IMR-90 (cell line): ENCODE measurements around the gene TMCC3. TPM values are rescaled to one million over a fixed set of nuclear protein-coding genes. Genes with fewer than 3 reads are reported as not detected.

Experiments used
- ATAC-seq: fragments of 200-7000 bp; cut with Tn5 transposase; 2 replicates; pipeline ENCODE4 v1.9.1; 2020; ENCODE audit warnings: low read depth, mild to moderate bottlenecking, moderate library complexity
- BruUV-seq: library from RNA; stranded (reverse); fragments of 400-500 nt; replicated peaks from 2 replicates; lab custom pipeline; 2021; lab: Mats Ljungman, UMichigan
- CTCF ChIA-PET: fragments of 300-600 bp; formaldehyde crosslinking; extraction: SDS; loops from one replicate; lab custom pipeline; 2021; ENCODE audit warnings: antibody characterized with exemption; lab: Yijun Ruan, JAX
- POLR2A ChIA-PET: fragments of 300-600 bp; sonication (Branson Sonifier 250); formaldehyde crosslinking; loops from one replicate; lab custom pipeline; 2022; ENCODE audit warnings: antibody characterized with exemption; ENCODE audit not compliant: unreplicated experiment; lab: Charles Lee
- DNase-seq: peaks from one replicate; pipeline ENCODE4 v3.0.0; 2013
- H2AFZ ChIP-seq: replicated peaks from 2 replicates; pipeline ENCODE3; 2013; ENCODE audit warnings: low read length, mild to moderate bottlenecking; ENCODE audit not compliant: poor library complexity
- H2AK5ac ChIP-seq: 2 replicates; pipeline ENCODE4 v1.6.1; 2013; ENCODE audit warnings: low read depth, low read length, inconsistent platforms
- H2AK9ac ChIP-seq: replicated peaks from 2 replicates; pipeline ENCODE3; 2013; ENCODE audit warnings: mild to moderate bottlenecking, low read depth, low read length, moderate library complexity; ENCODE audit not compliant: poor library complexity
- H2BK120ac ChIP-seq: 2 replicates; pipeline ENCODE4 v1.6.1; 2013; ENCODE audit warnings: low read depth, low read length, inconsistent platforms
- H2BK15ac ChIP-seq: 3 replicates; pipeline ENCODE4 v1.6.1; 2013; ENCODE audit warnings: low read depth, low read length, inconsistent platforms
- H2BK20ac ChIP-seq: 2 replicates; pipeline ENCODE4 v1.6.1; 2013; ENCODE audit warnings: low read depth, mild to moderate bottlenecking, inconsistent platforms, low read length, moderate library complexity
- H2BK5ac ChIP-seq: 2 replicates; pipeline ENCODE4 v1.6.1; 2013; ENCODE audit warnings: mild to moderate bottlenecking, low read depth, low read length, inconsistent platforms; ENCODE audit not compliant: poor library complexity, severe bottlenecking
- H3K14ac ChIP-seq: replicated peaks from 2 replicates; pipeline ENCODE4 v1.6.1; 2013; ENCODE audit warnings: low read depth, low read length, inconsistent platforms
- H3K18ac ChIP-seq: 2 replicates; pipeline ENCODE4 v1.6.1; 2013; ENCODE audit warnings: low read depth, low read length, control low read depth
- H3K23ac ChIP-seq: 2 replicates; pipeline ENCODE4 v1.6.1; 2013; ENCODE audit warnings: low read depth, low read length, inconsistent platforms
- H3K27ac ChIP-seq: 2 replicates; pipeline ENCODE4 v1.5.1; 2013; ENCODE audit warnings: mild to moderate bottlenecking, control low read depth, low read length; ENCODE audit not compliant: insufficient read depth
- H3K27me3 ChIP-seq: 2 replicates; pipeline ENCODE4 v1.6.1; 2013; ENCODE audit warnings: low read length; ENCODE audit not compliant: control insufficient read depth, insufficient read depth
- H3K36me3 ChIP-seq: 2 replicates; pipeline ENCODE4 v1.6.1; 2013; ENCODE audit warnings: low read length, mixed read lengths; ENCODE audit not compliant: control insufficient read depth, insufficient read depth
- H3K4ac ChIP-seq: 2 replicates; pipeline ENCODE4 v1.6.1; 2013; ENCODE audit warnings: low read depth, low read length, inconsistent platforms
- H3K4me1 ChIP-seq: 2 replicates; pipeline ENCODE4 v1.6.1; 2013; ENCODE audit warnings: low read length, mixed read lengths; ENCODE audit not compliant: control insufficient read depth, insufficient read depth
- H3K4me2 ChIP-seq: 2 replicates; pipeline ENCODE4 v1.6.1; 2013; ENCODE audit warnings: low read depth, mild to moderate bottlenecking, control low read depth, low read length, moderate library complexity
- H3K4me3 ChIP-seq: 2 replicates; pipeline ENCODE4 v1.5.1; 2013; ENCODE audit warnings: low read depth, mild to moderate bottlenecking, control low read depth, low read length, moderate library complexity; ENCODE audit not compliant: insufficient read depth
- H3K56ac ChIP-seq: 2 replicates; pipeline ENCODE4 v1.6.1; 2013; ENCODE audit warnings: low read length, inconsistent platforms; ENCODE audit not compliant: insufficient read depth; ENCODE audit errors: extremely low read depth
- H3K79me1 ChIP-seq, 2 experiments: 2 replicates each; pipeline ENCODE4 v1.6.1; 2013; ENCODE audit warnings: low read length in 2 of 2, inconsistent platforms in 1 of 2, low read depth in 1 of 2
- H3K9ac ChIP-seq: 2 replicates; pipeline ENCODE4 v1.6.1; 2013; ENCODE audit warnings: low read depth, low read length, control low read depth
- H3K9me1 ChIP-seq: 2 replicates; pipeline ENCODE4 v1.6.1; 2013; ENCODE audit warnings: low read length, inconsistent platforms; ENCODE audit not compliant: insufficient read depth
- H3K9me3 ChIP-seq: 2 replicates; pipeline ENCODE4 v1.6.1; 2013; ENCODE audit warnings: low read length; ENCODE audit not compliant: control insufficient read depth, insufficient read depth
- H4K20me1 ChIP-seq: 2 replicates; pipeline ENCODE4 v1.6.1; 2013; ENCODE audit warnings: low read length, inconsistent platforms; ENCODE audit not compliant: insufficient read depth
- H4K5ac ChIP-seq: 2 replicates; pipeline ENCODE4 v1.6.1; 2013; ENCODE audit warnings: mild to moderate bottlenecking, low read depth, low read length, control low read depth
- H4K8ac ChIP-seq, 2 experiments: 2 replicates each; pipeline ENCODE4 v1.6.1; 2013; ENCODE audit warnings: low read depth in 2 of 2, low read length in 2 of 2, control low read depth in 1 of 2, inconsistent platforms in 1 of 2
- H4K91ac ChIP-seq: 2 replicates; pipeline ENCODE4 v1.6.1; 2013; ENCODE audit warnings: low read depth, low read length, inconsistent platforms; ENCODE audit not compliant: insufficient read depth
- BHLHE40 ChIP-seq: fragments of 150-350 bp; IDR thresholded peaks from 2 replicates; pipeline ENCODE4 v1.6.1; 2016; ENCODE audit warnings: mild to moderate bottlenecking, low read depth, low read length
- CHD1 ChIP-seq: IDR thresholded peaks from 2 replicates; pipeline ENCODE4 v1.6.1; 2012; ENCODE audit warnings: low read depth, low read length, improper control_type of control experiment
- CTCF ChIP-seq: conservative IDR thresholded peaks from 2 replicates; pipeline ENCODE4 v1.5.1; 2012; ENCODE audit warnings: mild to moderate bottlenecking, low read depth, low read length, improper control_type of control experiment
- ELK1 ChIP-seq: fragments of 150-350 bp; IDR thresholded peaks from 2 replicates; pipeline ENCODE4 v1.6.1; 2016; ENCODE audit warnings: low read depth, mild to moderate bottlenecking, low read length, moderate library complexity, borderline replicate concordance
- FOS ChIP-seq: fragments of 150-350 bp; IDR thresholded peaks from 2 replicates; pipeline ENCODE4 v1.6.1; 2016; ENCODE audit warnings: low read depth, low read length
- MAFK ChIP-seq: IDR thresholded peaks from 2 replicates; pipeline ENCODE4 v1.6.1; 2012; ENCODE audit warnings: low read depth, low read length, improper control_type of control experiment
- NFE2L2 ChIP-seq: fragments of 150-350 bp; IDR thresholded peaks from 2 replicates; pipeline ENCODE4 v1.6.1; 2016; ENCODE audit warnings: low read depth, mild to moderate bottlenecking, low read length
- RAD21 ChIP-seq: IDR thresholded peaks from 2 replicates; pipeline ENCODE4 v1.6.1; 2012; ENCODE audit warnings: low read length, improper control_type of control experiment
- RCOR1 ChIP-seq: IDR thresholded peaks from 2 replicates; pipeline ENCODE4 v1.6.1; 2012; ENCODE audit warnings: mild to moderate bottlenecking, low read length, improper control_type of control experiment; ENCODE audit not compliant: insufficient replicate concordance
- RFX5 ChIP-seq: IDR thresholded peaks from 2 replicates; pipeline ENCODE4 v1.8.0; 2012; ENCODE audit warnings: low read depth, mild to moderate bottlenecking, low read length, moderate library complexity
- WGBS, 2 experiments: methylation state at CpG; one replicate each; pipeline versions ENCODE4 v1.1.5 to v1.1.7; 2013; ENCODE audit warnings: missing lambda C conversion rate in 2 of 2; ENCODE audit not compliant: insufficient read length in 1 of 2; ENCODE audit errors: extremely low coverage in 2 of 2; 5-methylcytosine and 5-hydroxymethylcytosine counted together
- dilution Hi-C: fragments of 300-500 bp; cut with HindIII; formaldehyde crosslinking; loops from one replicate; pipeline ENCODE4 v1.14.3; 2018; ENCODE audit warnings: low sequenced_read_pairs; ENCODE audit not compliant: unreplicated experiment
- in situ Hi-C: fragments of 300-500 bp; cut with MboI; formaldehyde crosslinking; loops from 3 replicates; pipeline ENCODE4 v1.14.3; 2019; ENCODE audit warnings: low sequenced_read_pairs, inconsistent platforms, mixed read lengths
- intact Hi-C: fragments of 100-400 bp; cut with micrococcal nuclease; formaldehyde crosslinking; loops from 2 replicates; pipeline ENCODE4 v1.10.0; 2022
- polyA plus RNA-seq, 3 experiments: library from polyadenylated mRNA; depleted of rRNA; stranded (reverse); fragments of >200 nt; gene quantifications; 2 replicates each; pipeline ENCODE4 v1.2.3, GENCODE V29; 2012; ENCODE audit warnings: low replicate concordance in 1 of 3
- total RNA-seq: library from RNA; depleted of rRNA; stranded (reverse); fragments of >200 nt; gene quantifications from 2 replicates; pipeline ENCODE4 v1.2.3, GENCODE V29; 2012
- TF ChIP-seq, protein P1 (sequence below): fragments of 150-350 bp; IDR thresholded peaks from 2 replicates; pipeline ENCODE4 v1.6.1; 2017; ENCODE audit warnings: mild to moderate bottlenecking, antibody characterized with exemption, low read length, low read depth

TMCC3 gene
- total and polyA plus RNA-seq, 2 of the 4 experiments (the other 2 are of a cell fraction), result 0.14 to 0.36 TPM

GRCh38 chr12:94678849-94679248 lies 28.5 kb upstream of the TMCC3 start:
- no peaks in the 10 kb centered on the region for H3K9me3 ChIP-seq
- no peak overlapping the region for H3K4me3 ChIP-seq
- H3K23ac ChIP-seq, result no peak overlapping the region
- no peak overlapping the region for H3K18ac ChIP-seq
- H3K4ac ChIP-seq, result no peak overlapping the region
- no TSS peak for BruUV-seq
- H3K4me1 ChIP-seq, result no peaks in the 10 kb centered on the region
- no peak for ATAC-seq
- TF ChIP-seq BHLHE40, result no peak
- TF ChIP-seq NFE2L2, result no peak
- no peak for TF ChIP-seq RAD21
- no peak for TF ChIP-seq ELK1
- no peak for TF ChIP-seq MAFK
- no peak for TF ChIP-seq RCOR1
- no peak for TF ChIP-seq RFX5
- TF ChIP-seq, protein P1, sequence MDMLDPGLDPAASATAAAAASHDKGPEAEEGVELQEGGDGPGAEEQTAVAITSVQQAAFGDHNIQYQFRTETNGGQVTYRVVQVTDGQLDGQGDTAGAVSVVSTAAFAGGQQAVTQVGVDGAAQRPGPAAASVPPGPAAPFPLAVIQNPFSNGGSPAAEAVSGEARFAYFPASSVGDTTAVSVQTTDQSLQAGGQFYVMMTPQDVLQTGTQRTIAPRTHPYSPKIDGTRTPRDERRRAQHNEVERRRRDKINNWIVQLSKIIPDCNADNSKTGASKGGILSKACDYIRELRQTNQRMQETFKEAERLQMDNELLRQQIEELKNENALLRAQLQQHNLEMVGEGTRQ, result no peak
- TF ChIP-seq CTCF, result no peak
- no peak for TF ChIP-seq CHD1
- no peak for TF ChIP-seq FOS
- dilution Hi-C loops (no loop called here), in situ Hi-C loops (no loop called here), intact Hi-C loops (no loop called here)
- no peak overlapping the region for H3K14ac ChIP-seq
- H2AK9ac ChIP-seq, result no peak overlapping the region
- WGBS, 2 experiments, result no CpG with 5 or more reads among the region's 6 CpGs
- DNase-seq, result no peak
- H3K36me3 ChIP-seq, result no peaks in the 10 kb centered on the region
- H3K27me3 ChIP-seq, result no peaks in the 10 kb centered on the region; the same call in 1 of the 2 replicates
- no peak overlapping the region for H2BK120ac ChIP-seq
- H3K4me2 ChIP-seq, result no peak overlapping the region
- no peaks in the 10 kb centered on the region for H3K79me1 ChIP-seq
- CTCF ChIA-PET, result no interaction called here
- no peak overlapping the region for H3K9ac ChIP-seq
- no peak overlapping the region for H4K8ac ChIP-seq
- no peak overlapping the region for H2BK15ac ChIP-seq
- H2BK5ac ChIP-seq, result no peak overlapping the region
- no peak overlapping the region for H2AFZ ChIP-seq
- no peak overlapping the region for H3K27ac ChIP-seq
- H2AK5ac ChIP-seq, result no peak overlapping the region
- H4K20me1 ChIP-seq, result no peaks in the 10 kb centered on the region
- POLR2A ChIA-PET, result no interaction called here
- no peak overlapping the region for H3K56ac ChIP-seq
- no peak overlapping the region for H4K5ac ChIP-seq
- no peaks in the 10 kb centered on the region for H3K9me1 ChIP-seq
- H4K91ac ChIP-seq, result no peak overlapping the region
- H2BK20ac ChIP-seq, result no peak overlapping the region
